Activated effector memory CD4-positive, alpha-beta T cell treated with anti-CD3 and anti-CD28 coated beads, Interleukin-2, amount 50 U/mL, for 16 hours (primary cell): Measurements from ENCODE around the gene MC1R.
A peak's percentile ranks its signal among the peaks of the same experiment; 100 is the strongest.
"Not testable (repeated sequence)": the region's sequence is repeated elsewhere in the genome, so short reads cannot be mapped to it uniquely, and the experiment has no call there.

Experiments used
- DNase-seq: peaks from one replicate; pipeline ENCODE4 v3.0.0-alpha.2; 2020

Gene MC1R

DNA sequence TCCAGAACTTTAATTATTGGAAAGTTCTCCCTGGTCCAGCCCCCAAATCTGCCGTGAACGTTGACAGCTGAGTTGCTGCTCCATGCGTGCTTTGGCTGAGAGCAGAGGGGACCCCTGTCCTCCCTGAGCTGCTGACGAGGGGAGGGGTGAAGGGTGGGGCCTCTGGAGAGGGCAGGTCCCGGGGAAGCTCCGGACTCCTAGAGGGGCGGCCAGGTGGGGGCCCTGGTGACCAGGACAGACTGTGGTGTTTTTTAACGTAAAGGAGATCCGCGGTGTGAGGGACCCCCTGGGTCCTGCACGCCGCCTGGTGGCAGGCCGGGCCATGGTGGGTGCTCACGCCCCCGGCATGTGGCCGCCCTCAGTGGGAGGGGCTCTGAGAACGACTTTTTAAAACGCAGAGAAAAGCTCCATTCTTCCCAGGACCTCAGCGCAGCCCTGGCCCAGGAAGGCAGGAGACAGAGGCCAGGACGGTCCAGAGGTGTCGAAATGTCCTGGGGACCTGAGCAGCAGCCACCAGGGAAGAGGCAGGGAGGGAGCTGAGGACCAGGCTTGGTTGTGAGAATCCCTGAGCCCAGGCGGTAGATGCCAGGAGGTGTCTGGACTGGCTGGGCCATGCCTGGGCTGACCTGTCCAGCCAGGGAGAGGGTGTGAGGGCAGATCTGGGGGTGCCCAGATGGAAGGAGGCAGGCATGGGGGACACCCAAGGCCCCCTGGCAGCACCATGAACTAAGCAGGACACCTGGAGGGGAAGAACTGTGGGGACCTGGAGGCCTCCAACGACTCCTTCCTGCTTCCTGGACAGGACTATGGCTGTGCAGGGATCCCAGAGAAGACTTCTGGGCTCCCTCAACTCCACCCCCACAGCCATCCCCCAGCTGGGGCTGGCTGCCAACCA is at the start of gene MC1R:
TSS of gene MC1R (plus strand) at position 410 of the 895 bp plus-strand sequence. CDS start at position 807, 397 bp downstream.
- DNase-seq, result no peak

DNA sequence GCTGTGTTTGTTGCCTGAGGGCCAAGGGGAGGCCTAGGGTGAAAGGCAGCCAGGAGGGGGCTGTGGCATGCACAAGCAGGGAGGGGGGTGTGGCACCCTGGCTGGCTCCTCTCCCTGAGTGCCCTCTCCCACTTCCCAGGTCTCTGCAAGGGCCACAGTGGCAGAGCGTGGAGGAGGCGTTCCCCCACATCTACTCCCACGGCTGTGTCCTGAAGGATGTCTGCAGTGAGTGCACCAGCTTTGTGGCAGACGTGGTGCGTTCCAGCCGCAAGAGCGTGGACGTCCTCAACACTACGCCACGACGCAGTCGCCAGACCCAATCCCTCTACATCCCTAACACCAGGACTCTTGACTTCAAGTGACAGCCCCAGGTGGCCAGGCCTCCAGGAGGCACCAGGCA is 48.8 kb upstream of the MC1R start:
- no peak for DNase-seq

DNA sequence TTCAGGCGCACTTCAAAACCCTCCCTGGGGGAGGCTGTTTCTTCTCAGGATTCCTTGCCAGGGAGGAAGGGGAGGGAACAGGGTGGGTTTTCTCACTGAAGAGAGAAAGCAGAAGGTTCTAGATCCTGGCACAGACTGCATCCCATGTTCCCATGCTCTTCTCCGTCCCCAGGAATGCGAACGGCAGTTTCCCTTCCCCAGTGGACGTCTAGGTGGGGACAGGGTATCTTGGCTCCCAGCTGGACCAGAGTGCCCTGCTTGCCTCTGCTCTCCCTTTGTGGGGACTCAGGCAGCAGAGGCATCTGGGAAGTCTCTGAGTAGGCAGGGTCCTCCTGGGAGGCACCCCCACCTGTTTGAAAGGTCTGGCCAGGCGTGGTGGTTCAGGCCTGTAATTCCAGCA is 48.2 kb upstream of the MC1R start:
- DNase-seq, result no peak

DNA sequence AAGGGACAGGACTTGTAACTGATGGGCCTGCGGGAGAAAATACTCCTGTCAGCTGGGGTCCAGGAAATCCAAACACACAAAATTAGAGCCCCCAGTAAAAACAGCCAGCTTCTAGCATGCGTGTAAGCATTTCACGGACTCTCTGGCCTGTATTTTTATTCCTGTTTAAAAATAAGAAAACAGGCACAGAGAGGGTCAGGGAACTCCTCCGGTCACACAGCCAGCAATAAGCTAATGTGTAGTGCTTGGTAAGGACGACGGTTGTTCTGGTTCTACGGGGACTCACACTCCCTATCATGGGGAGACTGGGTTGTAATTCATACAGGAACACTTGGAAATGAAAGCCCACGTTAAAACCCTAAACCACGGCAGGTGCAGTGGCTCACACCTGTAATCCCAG is 46.8 kb upstream of the MC1R start:
- DNase-seq, result no peak

DNA sequence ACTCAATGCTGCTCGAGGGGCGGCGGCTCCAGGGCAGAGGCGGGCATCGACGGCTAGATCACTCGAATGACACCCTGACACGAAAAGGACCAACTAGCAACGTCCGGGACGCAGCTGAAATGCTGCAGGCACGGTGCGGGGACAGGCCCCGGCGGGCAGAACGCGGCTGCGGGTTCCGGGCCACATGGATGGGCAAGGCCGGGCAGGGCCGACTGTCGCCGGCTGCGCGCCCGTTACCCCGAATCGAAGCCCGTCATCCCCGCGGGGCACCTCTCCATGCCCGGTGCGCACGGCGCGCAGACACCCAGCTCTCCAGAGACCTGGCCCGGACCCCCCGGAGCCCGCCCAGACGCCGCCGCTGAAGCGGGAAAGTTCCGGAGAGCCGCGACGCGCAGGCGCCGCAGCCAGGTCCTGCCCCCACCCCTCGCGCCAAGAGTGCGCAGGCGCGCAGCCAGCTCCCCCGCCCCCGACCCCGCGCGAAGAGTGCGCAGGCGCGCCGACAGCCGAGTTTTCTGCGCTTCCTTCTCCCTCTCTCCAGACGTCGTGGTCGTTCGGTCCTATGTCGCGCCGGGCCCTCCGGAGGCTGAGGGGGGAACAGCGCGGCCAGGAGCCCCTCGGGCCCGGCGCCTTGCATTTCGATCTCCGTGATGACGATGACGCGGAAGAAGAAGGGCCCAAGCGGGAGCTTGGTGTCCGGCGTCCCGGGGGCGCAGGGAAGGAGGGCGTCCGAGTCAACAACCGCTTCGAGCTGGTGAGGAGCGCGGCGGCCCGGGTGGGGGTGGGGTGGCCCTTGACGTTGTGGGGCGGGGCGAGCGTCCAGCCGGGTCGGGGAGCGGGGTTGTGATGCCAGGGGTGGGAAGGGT is 45.3 kb upstream of the MC1R start, which contains the start of gene TCF25:
TSS of gene TCF25 (plus strand) at position 484 of the 863 bp plus-strand sequence. CDS start at position 560, 76 bp downstream.
- peak; percentile 94 for DNase-seq

DNA sequence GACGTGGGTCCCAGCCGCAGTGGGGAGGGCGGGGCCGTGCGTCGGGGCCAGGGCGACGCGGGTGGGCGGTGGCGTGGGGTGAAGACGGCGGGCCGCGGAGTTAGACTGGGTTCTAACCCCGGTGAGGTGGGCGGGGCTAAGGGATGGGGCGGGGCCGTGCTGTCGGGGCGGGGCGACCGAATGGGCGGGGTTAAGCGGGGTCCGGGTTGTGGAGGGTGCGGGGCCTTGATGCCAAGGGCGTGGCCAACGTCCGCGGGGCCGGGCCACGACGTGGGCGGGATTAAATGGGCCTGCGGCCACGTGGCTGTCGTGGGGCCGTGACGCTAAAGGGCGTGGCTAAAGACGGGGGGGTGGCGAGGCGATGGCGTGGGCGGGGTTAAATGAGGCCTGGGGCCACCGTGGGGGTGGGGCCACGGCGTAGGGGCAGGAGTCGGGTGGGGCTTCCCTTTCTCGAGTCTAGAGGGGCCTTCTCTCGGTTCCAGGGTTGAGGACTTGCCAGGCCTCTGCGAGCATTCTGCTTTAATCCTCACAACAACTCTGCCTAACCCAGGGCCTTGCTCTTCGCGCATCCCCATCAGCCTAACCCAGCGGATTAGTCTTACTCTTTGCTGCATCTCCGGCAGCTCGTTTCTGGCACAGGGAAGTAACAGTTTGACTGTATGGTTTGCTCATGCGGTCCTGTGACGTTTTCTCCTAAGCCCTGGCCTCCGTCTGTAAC is 44.5 kb upstream of the MC1R start:
- peak; percentile 98 for DNase-seq

DNA sequence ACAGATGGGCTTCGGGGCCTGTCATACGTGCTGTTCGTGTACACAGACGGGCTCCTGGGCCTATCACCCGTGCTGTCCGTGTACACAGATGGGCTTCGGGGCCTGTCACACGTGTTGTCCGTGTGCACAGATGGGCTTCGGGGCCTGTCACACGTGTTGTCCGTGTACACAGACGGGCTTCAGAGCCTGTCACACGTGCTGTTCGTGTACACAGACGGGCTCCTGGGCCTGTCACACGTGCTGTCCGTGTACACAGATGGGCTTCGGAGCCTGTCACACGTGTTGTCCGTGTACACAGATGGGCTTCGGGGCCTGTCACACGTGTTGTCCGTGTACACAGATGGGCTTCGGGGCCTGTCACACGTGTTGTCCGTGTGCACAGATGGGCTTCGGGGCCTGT is 39.5 kb upstream of the MC1R start:
- DNase-seq, result not testable (repeated sequence)

DNA sequence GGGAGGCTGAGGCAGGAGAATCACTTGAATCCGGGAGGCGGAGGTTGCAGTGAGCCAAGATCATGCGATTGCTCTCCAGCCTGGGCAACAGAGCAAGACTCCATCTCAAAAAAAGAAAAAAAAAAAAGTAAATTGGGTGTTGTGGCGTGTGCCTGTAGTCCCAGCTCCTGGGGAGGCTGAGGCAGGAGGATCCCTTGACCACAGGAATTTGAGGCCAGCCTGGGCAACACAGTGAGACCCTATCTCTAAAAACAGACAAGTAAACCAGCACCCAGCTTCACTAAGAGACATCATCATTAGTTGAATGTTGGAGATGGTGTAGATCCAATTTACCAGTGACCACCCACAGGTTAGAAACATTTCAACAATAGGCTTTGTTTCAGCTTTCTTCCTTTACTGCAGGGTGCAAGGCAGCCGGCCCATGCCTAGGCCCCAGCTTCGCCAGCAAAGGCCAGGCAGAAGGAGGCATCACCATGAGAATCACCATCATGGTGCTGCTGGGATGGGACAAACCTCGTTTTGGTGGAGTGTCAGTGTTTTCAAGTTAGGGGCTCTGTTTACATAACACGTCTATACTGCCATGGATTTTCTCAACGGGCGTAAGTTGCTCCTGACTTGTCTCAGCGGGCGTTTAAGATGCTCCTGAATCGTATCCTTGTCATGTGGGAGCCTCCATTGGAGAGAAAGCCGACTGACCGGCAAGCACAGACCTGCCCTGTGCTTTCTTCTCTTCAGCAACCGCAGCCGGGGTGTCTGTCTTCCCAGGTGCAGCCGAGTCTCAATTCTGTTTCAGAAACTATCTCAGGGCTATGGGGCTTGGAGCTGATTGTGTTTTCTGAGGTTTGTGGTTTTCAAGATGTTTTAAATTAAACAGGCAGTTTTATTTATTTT is 37.9 kb upstream of the MC1R start:
- no peak for DNase-seq

DNA sequence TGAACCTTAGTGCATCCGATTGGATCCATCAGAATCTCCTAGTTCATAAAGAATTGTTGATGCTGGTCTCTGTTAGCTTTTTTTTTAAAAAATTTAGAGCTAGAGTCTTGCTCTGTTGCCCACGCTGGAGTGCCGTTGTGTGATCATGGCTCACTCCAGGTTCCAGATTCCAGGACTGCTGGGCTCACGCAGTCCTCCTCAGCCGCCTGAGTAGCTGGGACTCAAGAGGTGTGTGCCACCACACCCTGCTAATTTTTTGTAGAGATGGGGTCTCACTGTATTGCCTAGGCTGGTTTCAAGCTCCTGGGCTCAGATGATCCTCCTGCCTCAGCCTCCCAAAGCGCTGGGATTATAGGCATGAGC is 37.3 kb upstream of the MC1R start:
- DNase-seq, result no peak

DNA sequence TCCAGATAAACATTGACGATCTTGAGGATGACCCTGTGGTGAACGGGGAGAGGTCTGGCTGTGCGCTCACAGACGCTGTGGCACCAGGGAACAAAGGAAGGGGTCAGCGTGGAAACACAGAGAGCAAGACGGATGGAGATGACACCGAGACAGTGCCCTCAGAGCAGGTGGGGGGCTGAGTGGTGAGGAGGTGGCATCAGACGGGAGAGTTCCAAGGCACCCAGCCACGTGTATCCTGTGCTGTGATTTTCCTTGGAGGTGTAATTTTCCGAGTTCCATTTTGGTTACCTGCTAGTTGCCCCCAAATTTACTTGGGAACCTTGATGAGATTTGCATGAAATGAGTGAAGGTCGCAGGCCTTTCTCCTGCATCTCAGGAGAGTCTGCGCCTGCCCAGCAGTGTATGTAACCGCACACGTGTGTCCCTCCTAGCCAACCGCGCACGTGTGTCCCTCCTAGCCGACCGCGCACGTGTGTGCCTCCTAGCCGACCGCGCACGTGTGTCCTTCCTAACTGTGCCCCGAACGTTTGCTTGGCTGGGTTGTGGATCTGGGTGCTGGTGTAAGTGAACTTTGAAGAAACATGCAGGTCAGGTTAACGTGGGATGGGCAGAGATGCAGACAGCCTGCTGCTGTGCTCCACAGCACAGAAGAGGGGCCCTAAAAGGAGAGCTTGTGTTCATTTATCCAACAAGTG is 35.2 kb upstream of the MC1R start:
- no peak for DNase-seq

DNA sequence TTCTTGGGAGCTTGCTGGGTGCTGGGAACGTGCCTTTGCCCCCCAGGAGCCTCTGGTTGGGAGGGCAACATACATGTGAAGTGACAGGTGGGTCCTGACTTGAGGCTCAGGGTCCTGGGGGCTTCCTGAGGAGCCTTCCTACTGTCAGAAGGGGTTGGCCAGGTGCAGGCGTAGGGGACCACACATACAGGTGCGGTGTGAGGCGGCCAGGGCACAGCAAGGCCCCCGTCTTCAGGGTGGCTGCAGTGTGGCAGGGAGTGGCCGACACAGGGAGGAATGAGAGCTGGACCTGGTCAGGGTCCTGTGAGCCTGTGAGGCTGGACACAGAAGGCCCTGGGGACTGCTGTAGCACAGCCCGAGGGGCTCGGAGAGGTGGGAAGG is 34.6 kb upstream of the MC1R start:
- DNase-seq, result no peak

DNA sequence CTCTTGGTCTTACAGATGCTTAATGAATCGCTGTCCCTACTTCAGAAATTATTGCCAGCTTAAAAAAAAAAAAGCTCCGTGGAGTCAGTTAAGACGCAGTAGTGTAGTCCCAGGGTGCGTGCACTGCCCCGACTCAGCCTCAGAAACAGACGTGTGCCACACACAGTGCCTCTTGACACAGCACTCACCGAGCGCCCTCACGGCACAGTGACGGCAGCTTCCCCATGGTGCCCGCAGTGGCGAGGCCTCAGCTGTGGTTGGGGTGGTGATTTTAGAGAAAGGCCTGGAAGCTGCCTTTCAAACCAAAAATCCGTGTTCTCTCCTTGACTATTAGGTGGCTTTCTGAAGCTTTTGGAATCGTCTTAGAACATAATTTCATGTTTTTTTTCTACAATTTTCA is 31.4 kb upstream of the MC1R start:
- DNase-seq, result no peak

DNA sequence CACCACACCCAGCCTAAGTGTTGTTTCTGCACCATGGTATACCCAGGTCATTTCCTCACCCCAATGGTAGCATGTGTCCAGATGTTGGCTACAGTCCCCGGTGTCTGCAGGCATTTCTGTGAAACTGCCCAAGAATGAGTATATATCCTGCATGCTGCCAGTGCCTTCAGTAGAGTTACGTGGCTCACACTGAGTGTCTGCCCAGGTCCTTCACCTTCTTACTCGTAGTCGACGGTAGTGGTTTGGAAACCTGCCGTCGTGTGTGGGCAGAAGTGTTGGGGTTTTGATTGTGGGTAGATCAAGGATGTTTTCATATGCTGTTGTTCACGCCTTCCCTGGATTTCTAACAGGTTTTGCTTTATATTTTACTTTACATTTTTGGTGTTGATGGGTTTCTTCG is 28.5 kb upstream of the MC1R start:
- no peak for DNase-seq

DNA sequence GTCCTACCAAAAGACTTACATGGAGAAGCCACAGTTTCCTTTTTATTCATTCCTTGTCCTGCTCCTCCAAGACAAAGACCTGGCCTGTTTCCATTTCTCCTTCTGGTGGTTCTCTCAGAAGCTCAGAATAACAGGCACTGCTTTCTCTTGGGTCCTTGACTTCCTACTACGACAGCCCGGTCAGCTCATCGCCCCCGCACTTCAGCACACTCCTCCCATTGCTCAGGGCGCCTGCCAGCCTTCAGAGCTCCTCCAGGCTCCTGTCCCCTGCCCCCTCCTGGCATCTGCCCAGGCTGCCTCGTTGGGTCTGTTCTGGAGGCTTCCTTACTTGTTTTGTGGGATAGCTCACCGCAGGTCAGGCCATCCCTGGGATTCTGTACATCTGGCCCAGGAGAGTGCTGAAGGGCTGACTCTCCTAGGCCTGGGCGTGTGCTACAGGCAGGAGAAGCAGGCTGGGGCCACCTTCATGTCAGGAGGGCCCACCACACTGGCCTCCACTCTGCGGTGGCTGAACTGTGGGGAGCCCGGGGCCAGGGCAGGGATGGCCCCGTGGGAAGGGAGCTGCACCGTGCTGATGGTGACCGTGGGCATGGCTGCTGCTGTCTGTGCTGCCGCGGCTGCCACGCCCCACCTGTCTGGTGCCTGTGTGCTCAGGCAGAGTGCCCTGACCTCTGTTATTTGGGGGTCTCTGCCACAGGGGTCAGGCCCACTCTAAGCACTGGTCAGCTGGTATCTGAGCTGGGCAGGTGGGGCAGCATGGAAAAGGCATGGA is 27.6 kb upstream of the MC1R start:
- DNase-seq, result no peak

DNA sequence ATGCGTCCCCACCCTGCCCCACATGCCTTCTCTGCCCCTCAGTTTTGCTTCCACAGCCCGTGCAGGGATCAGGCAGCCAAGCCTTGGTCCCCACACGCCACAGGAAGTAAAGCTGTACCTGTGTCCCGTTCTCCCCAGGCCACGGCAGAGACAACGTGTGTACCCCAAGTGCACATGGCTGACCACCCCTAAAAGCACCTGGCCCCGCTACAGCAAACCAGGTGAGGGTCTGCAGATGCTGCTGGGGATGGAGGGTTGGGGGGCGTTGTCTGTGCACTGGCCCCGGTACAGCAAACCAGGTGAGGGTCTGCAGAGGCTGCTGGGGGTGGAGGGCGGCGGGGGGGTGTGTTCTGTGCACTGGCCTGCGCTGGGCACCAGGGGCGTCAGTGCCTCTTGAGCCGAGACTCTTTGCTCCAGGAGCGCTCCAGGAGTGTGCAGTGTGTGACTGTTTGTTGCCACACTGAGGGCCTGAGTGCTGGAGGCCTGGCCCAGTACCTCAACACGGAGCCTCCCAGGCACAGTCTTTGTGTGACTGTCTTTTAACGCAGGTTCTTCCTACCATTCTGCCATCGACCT is 26.5 kb upstream of the MC1R start:
- DNase-seq, result no peak

DNA sequence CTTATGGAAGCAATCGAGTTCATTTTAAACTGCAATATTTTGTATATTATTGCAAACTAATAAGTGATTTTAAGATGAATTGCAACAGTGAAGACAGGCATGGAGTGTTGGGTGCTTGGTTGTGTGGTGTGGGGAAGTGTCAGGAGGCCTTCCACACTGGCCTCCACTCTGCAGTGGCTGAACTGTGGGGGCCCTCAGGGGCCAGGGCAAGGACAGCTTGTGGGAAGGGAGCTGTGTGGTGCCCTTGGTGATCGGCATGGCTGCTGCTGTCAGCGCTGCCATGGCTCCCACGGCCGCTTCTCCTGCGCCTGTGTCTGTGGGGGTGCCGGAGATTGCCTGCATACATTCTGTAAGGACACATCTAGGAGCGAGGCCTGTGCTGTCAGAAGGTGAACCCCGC is 26.0 kb upstream of the MC1R start:
- DNase-seq, result no peak

DNA sequence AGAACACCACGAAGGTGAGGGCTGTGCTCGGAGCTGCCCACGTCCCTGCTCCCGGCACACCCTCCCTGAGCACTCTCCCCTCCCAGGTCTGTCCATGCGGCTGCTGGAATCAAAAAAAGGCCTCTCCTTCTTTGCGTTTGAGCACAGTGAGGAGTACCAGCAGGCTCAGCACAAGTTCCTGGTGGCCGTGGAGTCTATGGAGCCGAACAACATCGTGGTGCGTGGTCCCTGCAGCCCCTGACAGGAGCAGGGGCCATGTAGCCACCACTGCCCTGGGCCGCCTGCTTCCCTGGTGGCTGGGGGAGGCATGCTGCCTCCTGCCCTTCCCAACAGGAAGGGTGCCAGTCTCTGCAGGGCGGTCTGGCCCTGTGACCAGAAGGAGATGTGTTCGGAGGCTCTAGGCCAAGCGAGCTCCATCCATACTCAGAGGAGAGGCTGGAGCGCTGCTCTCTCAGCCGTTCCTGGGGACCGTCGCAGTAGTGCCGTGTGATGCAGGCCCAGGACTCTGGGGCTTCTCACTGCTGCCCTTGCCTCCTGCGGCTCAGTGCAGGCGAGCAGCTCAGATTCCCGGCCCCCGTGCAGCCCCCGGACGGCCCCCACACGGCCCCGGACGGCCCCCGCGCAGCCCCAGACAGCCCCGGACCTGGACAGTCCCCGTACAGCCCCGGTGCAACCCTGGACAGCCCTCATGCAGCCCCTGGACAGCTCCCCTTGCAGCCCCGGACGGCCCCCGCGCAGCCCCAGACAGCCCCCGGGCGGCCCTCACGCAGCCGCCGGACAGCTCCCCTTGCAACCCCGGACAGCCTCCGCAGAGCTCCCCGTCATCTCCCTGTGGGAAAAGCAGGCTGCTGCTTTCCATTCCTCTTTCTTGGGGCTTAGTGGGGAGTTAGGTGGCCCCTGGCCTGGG is 24.8 kb upstream of the MC1R start:
- no peak for DNase-seq

DNA sequence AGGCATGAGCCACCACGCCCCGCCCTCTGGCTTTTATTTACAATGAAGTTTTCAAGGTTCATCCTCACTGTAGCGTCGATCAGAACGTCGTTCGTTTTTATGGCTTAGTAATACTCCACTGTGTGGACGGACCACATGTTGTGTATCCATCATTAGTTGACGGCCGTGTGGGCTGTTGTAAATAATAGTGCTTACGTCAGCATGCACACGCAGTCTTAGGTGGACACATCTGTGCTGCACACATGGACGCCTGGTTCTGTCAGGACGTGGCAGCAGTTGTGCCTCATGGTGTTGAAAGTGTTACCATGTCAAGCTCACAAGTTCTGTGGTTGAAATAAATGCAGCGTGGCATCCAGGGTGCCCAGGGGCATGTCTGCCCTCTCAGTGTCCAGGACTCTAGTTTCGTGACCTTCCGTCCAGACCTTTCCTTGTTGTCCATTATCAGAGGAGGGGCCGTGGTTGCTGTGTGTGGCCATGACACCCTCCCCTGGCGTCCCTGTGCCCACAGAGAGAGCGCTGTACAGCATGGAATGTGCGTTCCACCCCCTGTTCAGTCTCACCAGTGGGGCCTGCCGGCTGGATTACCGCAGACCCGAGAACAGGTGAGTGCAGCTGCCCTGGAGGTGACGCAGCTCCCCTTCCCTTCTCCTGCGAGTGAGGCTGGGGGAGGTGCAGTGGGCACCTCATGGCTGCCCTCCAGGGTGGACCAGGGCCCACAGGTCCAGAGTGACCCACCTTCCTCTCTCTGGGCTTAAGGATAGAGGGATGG is 23.0 kb upstream of the MC1R start:
- no peak for DNase-seq
